Stromal cell of bone marrow (primary cell): ENCODE measurements around the gene NDP.

Experiments
- DNase-seq: peaks from one replicate; pipeline ENCODE4 v3.0.0-alpha.2; 2012; ENCODE audit warnings: low read depth

NDP gene, protein sequence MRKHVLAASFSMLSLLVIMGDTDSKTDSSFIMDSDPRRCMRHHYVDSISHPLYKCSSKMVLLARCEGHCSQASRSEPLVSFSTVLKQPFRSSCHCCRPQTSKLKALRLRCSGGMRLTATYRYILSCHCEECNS

DNA sequence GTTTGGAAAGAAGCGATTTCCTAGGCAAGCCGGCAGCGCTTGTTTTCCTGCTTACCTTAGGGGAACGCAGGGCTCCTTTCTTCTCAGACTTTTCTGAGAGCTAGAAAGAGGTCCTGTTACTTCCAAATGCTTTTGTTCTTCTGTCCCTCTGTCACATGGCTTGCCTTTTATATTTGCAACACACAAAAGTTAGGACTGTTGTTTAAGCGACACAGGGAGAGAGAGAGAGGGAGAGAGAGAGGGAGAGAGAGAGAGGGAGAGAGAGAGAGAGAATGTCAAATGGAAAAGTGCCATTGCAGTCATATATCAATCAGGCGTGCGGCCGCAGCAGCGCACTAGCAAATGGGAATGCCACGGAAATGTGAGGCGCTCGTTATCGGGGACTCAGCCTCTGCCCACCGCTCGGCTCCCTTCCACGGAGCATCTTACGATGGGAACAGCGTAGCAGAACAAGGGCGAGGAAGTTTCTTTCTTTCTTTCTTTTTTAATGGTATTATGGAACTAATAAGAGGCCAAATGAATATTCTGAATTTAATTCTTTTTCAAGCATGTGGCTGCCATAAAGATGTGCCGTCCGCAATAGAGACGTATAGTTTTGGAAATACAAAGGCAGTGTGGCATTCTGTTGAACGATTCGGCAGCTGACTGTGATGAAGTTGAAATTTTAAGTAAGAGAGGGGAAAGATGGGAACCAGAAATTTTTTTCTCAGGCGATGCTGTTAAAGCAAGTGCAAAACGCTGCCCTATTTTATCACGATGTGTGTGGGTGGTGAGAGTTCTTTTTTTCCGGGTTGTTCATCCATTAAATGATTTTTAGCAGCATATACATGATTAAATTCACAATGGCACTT, at the start of gene NDP:
NDP (minus strand) TSS at position 142 of the 851 bp plus-strand sequence. CDS start 14,745 bp downstream, outside the sequence.
- DNase-seq = no peak

DNA sequence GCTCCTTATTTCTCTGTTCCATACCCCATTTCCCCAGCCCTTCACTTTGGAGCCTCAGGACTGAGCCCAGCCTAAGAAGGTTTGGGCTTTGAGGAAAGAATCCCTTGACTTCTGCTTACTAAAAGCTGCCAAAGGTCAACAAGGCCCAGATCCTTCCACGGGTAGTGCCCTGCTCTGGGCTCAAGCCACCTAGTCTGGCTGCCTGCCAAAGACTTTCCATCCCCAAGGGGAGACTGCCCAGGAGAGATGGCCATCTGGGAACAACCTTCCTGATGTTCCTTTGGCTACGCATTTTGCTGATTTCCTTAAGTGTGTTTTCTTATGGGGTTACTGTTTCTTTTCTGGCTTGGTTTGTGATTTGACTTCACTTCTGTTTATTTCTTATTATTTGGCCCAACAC, 49.8 kb upstream of the NDP start:
- DNase-seq = no peak

DNA sequence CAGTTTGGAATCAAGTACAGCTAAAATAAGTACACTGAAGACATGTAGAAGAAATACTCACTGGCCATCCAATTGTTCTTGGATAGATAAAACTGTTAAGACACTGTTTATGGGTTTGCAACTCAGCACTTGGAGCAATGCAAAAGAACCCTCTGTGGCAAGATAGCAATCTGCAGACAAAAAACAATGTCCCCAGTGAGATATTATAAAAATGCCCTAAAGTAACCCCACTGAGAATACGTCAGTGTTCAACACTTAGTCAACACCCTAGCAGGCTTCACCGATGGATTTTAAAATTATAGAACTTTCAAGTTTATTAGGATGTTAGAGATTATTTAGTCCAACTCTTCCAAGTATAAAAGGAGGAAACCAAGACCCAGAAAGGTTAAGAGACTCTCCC, 47.5 kb upstream of the NDP start:
- DNase-seq = no peak

DNA sequence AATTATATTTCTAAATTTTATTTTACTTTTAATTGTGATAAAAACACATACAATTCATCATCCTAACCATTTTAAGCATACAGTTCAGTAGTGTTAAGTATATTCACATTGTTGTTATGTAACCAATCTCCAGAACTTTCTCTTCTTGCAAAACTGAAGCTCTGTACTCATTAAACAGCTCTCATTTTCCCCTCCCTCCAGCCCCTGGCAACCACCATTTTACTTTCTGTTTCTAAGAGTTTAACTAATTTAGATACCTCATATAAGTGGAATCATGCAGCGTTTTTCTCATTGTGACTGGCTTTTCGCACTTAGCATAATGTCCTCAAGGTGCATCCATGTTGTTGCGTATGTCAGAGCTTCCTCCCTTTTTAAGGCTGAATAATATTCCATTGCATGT, 46.7 kb upstream of the NDP start:
- no peak for DNase-seq

DNA sequence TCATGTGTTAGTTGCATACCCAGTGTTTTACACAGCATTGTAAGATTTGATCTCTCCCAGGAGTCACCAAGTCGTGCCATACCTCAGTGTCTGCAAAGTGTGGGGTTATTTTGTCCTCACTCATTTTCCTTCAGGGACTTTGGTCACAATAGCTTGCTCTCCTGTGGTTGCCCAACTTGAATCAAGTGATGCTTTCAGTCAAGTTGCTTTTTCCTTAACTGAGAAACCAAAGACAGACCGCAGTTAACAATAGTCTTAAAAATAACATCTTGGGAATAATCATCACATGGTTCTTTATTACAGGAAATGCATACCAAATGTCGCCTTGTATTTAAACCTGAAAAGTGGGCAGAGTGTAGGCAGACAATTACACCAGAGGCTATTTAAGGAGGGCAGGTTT, 44.5 kb upstream of the NDP start:
- DNase-seq = no peak

DNA sequence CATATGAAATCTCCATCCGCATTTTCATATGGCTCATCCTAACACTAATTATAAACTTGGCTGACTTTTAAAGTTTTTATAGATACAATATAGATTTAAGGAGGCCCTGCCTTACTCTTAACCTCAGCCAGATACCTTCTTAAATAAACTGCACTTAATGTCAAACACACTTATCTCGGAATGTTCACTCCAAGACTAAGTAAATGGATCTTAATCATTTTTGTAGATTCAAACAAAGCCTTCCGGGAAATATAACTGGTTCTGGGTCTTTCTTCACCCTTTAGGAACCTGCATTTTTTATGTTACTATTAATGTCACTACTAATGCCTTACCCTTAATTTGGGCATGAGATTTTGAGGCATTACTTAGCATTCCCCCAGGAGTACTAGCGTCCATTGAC, 43.7 kb upstream of the NDP start:
- DNase-seq = no peak

DNA sequence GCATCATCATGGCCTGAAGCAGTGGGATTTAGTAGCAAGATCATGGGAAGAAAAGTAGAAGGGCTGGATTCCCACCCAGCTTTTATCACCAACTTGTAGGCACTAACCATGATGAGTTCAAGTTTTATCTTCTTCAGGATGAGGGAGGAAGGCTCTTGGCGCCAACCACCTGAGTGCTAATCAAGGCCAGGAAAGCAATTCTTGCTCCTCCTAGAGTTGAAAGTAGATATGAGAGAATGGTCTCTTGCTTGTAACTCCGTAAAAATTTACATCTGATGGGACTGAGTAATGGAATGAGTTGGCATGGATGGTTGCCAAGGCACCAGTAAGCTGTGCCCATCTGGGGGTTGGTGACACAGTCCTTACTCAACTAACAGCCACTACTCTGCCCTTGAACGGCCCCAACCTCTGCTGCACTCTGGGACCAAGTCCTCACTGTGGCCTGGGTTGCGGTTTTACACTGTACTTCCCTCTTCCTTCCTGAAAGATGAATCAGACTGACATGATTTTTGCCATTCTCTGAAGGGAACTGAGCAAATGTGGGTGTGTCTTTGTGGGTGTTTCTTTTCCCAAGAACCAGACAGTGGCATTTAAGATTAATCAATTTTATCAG, 39.4 kb upstream of the NDP start:
- DNase-seq = peak; percentile 77

DNA sequence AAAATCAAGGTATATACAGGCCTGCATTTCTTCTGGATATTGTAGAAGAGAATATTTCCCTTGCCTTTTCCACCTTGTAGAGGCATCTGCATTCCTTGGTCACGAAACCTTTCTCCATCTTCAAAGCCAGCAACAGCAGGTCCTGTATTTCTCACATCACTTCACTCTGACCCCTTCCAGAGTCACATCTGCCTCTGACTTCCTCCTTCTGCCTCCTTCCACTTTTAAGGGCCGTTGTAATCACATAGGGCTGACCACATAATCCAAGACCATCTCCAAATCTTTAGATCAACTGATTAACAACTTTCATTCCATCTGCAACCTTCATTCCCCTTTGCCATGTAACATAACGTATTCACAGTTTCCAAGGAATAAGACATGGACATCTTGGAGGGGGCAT, 38.3 kb upstream of the NDP start:
- DNase-seq = no peak

DNA sequence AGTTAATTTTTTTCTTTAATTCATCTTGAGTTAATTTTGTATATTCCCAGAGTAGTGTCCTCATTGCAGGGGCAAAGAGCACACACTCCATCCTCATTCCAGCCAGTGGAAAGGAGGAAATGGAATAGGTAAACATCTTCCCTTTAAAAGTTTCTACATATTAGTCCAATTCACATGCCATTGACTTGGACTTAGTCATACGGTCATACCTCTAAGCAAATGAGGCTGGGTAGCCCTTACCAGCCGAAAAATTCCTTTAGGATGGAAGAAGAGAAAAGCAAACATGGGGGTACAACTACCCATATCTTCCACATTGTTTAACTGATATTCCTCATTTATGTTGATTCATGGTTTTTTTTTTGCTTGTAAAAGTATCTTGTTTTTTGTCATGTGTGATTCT, 37.4 kb upstream of the NDP start:
- DNase-seq = no peak

DNA sequence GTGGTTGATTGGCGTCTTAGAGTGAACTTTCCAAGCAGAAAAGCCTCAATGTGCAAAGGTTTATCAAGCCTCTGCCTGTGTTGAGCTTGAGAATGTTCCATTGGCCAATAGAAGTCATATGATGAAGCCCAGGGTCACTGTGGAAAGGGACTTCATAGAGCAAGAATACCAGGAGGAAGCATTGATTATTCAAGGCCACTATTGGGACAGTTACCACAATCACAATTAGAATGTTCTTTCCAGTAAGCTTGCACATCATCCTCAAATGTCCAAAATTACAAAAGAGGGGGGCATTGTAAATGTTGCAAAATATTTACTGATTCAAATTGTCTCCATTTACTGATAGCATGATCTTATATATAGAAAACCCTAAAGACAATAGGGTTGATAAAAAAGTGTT, 32.9 kb upstream of the NDP start:
- DNase-seq = no peak

DNA sequence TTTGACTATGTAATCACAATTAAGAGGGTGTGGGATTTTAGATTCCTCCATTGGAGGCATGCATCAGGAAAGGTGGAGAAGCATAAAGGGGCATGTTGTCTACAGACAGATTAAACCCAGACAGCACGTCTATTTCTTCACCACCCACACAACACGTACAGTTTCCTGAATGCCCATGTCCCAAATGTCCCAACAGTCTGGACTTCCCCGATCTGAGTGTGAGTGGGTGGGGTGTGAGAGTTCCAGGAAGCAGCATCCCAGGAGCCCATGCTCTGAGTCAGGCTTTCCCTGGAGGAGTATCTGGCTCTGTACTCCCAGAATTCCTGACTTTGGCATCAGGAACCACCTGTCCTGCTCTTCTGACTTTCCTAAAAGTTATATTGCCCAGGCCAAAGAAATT, 30.8 kb upstream of the NDP start:
- no peak for DNase-seq

DNA sequence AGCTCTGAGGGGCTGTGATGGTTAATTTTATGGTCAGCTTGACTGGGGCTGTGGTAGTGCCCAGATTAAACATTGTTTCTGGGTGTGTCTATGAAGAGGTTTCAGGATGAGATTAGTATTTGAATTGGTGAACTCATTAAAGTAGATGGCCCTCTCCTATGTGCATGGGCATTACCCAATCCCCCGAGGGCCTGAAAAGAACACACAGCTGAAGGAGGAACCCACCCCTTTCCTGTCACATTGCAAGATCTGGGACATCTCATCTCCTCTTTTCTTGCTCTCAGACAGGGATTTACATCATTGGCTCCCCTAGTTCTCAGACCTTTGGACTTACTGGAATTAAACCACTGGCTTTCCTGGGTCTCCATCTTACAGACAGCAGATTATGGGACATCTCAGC, 29.4 kb upstream of the NDP start:
- DNase-seq = no peak

DNA sequence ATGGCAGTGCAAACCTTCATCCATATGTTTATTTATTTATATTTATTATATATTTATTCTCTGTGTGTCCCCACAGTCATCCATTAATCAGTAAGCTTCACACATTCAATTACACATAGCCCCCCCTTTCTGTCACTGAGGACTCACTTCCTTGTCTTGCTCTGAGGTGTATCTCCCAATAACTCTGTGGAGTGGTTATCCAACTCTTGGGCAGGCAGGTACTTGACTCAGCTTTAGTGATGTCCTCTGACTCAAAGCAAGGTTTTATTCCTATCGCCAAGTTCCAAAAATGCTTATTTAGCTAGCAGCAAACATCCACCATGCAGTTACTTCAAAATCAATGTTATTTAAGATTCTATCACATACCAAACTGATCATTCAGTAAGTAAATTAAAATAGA, 25.2 kb upstream of the NDP start:
- DNase-seq = no peak

DNA sequence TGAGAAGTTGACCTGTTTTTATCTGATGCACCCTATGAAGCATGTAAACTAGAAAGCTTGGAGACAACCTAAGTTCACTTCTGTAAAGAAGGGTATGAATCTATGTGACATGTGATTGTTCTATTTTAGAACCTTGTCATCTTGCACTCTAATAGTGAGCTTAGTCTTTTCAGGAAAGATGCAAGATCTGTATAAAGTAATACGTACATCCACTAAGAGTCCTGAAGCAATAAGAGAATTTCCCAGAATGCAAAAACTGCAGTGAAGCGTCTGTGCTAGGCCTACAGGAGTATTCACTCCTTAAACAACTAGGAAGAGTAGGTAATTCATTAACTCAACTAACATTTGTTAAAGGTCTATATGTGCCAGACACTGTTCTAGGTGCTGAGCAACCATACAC, 23.3 kb upstream of the NDP start:
- DNase-seq = no peak

DNA sequence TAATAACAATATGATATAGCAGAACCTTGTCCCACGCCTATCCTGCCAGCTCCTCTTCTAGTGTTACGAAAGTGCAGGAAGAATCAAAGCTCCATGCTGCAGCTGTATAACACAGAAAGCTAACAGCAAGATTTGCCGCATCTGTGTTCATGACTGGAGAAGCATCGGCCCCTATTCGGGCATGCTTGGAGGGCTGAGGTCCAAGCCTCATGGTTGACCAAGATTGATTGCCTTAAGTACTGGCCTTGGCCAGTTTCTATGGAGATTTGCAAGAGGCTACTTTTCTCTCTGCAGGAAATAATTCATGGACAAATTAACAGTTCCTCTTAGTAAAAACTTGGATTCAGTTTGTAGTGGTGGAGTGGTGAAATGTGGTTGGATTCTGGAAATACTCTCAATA, 12.9 kb upstream of the NDP start:
- no peak for DNase-seq

DNA sequence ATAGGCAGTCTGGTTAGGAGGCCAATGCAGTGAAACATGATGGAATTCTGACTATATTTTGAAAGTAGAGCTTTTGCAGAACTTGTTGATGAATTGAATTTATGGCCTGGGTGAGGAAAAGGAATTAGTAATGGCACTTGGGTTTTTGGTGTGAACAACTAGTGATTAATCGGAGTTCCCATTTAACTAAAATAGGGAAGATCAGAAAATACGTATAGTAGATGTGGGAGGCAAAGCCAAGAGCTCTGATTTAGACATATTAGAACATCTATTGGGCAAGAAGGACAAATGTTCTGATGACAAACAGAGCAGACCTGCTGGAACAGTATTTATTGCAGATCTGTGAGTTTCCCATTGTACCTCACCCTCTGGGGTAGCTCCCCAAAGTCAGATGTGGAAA, 12.3 kb upstream of the NDP start:
- no peak for DNase-seq

DNA sequence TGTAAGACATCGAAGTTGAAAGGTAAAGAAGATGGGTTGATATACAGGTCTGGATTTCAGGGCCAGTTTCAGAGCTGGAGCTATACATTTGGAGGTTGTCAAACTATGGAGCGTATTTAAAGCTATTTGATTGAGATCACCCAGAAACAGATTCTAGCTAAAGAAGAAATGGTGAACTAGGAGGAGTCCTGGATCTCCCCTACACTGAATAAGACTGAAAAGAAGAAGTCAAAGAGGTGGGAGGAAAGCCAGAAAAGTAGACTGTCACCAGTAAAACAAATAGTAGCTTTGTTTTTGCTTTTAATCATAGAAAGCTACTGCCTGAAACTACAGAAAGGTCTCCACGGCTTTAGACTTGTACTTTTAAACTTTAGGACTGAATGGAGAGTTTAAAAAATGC, 5.0 kb upstream of the NDP start:
- DNase-seq = no peak

DNA sequence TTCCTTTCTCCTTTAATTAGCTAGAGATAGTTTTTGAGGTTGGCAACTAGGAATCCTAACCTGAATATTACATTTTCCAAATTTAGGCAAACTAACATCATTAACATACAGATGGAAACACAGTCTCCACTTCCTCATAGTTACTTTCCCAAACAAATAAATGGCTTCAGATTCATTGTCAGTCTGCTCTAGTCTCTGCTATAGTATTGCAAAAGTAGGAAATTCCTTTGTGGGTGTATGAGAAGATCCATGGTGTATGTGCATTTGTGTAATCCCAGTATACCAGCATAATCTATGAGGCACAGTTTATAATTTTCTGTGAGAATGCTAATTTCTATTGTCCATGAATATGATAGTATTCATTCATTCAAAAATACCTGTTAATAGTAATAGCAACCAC, 3.0 kb upstream of the NDP start:
- DNase-seq = no peak

DNA sequence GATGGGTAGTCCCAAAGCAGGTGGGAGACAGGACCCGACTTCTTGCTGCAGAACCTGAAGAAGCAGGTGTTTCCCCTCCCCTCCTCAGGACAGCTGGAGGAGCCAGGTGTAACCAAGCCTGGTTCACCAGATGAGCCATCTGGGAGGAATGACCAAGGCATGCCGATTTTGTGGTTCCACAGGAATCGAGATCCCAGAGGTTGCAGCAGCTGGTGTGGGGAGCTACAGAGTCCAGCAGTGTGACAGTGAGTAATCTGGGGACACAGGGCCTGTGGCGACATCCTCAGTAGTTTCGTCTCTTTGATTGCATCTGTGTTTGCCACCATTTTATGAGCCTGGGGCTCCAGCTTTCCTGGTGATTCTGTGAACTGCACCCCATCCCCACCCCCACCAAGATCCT, 2.6 kb upstream of the NDP start:
- DNase-seq = no peak

DNA sequence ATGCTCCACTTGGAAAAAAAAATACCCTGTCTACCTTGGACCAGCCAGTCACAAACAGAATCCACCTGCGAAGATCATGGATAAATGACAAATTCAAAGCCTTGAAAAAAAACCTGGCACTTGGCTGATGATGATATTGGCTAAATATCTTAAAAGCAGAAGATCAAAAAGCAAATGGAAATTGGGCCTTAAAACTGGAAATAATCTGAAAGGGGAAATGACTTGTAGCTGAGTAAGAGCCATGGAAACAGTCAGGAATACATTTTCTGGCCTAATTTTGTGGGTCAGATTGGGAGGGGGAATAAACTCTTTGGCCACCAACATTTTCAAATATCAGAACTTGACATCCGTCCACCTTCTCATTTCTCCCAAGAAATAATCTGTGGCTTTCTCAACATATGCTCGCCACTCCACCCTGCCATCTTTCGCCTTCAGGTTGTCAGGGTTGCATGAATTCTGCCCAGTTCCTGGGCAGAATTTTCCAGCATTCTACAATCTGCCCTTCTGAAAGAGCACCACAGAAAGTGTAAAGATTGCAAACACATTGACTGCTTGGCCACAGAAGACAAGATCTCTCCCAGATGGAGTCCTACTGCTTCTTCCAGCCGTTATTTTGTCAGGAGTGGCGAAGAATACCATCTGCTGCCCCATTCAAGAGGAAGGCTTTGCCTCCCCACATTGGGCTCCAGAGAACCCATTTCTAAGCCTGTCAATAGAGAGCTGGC, 1.7 kb upstream of the NDP start:
- DNase-seq = no peak

DNA sequence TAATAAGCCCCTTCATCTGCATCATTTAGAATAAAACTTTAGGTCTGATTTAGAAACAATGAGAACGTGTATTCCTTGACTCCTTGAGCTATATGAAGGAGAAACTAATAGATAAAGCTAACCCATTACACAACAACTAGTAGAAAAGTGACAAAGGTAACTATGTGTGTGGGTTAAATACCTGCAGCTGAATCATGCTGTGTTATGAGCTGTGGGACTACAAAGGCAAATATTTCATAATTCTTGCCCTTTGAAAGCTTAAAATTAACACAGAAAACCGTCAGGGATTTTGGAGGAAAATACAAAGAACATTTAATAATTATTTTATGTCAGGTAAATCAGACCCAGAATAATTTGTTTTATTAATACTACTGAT, 898 bp upstream of the NDP start:
- no peak for DNase-seq

DNA sequence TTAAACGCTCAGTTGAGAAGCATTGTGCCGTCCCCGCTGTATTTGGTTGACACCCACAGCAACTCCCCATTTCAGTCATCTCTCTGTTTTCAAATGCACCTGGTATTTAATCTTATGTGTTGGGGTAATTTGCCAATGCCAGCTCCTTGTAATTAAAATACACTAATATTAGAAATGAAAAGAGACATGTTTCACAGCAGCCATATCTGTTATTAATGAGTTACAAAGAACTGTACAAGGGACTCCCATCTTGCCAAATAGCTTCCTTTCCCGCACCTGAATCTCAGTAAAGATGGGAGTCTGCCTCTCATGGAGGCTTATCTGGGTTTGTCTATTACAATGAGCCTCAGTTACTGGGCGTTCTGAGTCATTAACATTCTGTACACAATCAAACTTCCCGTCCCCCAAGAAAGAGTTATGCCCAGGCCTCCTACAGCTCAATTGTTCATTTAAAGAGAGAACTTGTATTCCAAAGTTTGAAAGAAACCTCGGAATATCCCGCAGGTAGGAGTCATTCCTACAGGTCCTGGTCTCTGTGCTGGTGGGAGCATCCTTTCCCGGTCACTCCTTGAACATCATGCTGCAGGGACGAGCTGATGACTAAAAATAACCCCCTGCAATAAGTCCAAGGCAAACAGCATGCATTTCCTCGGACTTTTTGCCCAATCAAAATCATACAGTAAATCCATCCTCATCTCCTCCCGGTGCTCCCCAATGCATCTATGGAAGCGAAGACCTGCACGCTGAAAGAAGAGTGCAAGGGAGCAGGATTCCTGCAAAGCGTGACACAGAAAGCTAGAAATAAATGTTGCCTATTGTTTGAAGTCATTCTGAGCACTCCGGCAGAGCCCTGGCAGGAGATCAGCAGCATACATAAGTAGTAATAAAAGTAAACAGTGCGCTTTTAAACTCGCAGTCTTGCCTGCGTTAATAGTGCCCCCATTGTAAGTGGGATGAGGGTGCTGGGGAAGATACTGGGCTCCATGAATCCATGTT, 926 bp downstream of the NDP start:
- no peak for DNase-seq
